Keratinocyte (primary cell): ENCODE results near the gene SCNN1A. TPM values are rescaled to one million over a fixed set of nuclear protein-coding genes. Genes with fewer than 3 reads are reported as not detected.

Experiments used
- DNase-seq: peaks from one replicate; pipeline ENCODE4 v3.0.0-alpha.2; 2011; ENCODE audit warnings: low read depth, missing footprints, low spot score
- FAIRE-seq: peaks from 2 replicates; lab custom pipeline; 2011; peaks lifted over from hg19 to GRCh38; lab: Jason Lieb, UNC
- H2AFZ ChIP-seq: 2 replicates; pipeline ENCODE4 v1.6.0; 2012; ENCODE audit warnings: low read length, control low read depth, inconsistent platforms; ENCODE audit not compliant: control insufficient read depth
- H3K27ac ChIP-seq: 2 replicates; pipeline ENCODE4 v1.5.1; 2011; ENCODE audit warnings: low read length; ENCODE audit not compliant: control insufficient read depth, insufficient read depth
- H3K27me3 ChIP-seq: 3 replicates; pipeline ENCODE4 v1.6.0; 2011; ENCODE audit warnings: low read length; ENCODE audit not compliant: control insufficient read depth, insufficient read depth; ENCODE audit errors: extremely low read depth
- H3K36me3 ChIP-seq, 2 experiments: 2 replicates in 1 of 2; 3 replicates in 1 of 2; pipeline ENCODE4 v1.5.1; 2011; ENCODE audit warnings: low read length in 2 of 2, mild to moderate bottlenecking in 1 of 2; ENCODE audit not compliant: control insufficient read depth in 2 of 2, insufficient read depth in 2 of 2; ENCODE audit errors: extremely low read depth in 1 of 2
- H3K4me1 ChIP-seq: 3 replicates; pipeline ENCODE4 v1.5.1; 2011; ENCODE audit warnings: low read length; ENCODE audit not compliant: control insufficient read depth, insufficient read depth; ENCODE audit errors: extremely low read depth
- H3K4me2 ChIP-seq: 3 replicates; pipeline ENCODE4 v1.6.0; 2011; ENCODE audit warnings: low read depth, low read length; ENCODE audit not compliant: control insufficient read depth, insufficient read depth; ENCODE audit errors: extremely low read depth
- H3K4me3 ChIP-seq, 3 experiments: fragments of 200-600 bp in 1 of 3; sonication (generic) in 1 of 3; 2 replicates in 2 of 3; 3 replicates in 1 of 3; pipeline ENCODE4 v1.5.1; 2011 to 2016; ENCODE audit warnings: low read length in 3 of 3, mild to moderate bottlenecking in 3 of 3, control low read depth in 2 of 3, inconsistent platforms in 1 of 3, low read depth in 1 of 3, mixed read lengths in 1 of 3, mixed run types in 1 of 3, moderate library complexity in 1 of 3; ENCODE audit not compliant: control insufficient read depth in 2 of 3, insufficient read depth in 2 of 3; ENCODE audit errors: extremely low read depth in 1 of 3
- H3K79me2 ChIP-seq: 2 replicates; pipeline ENCODE4 v1.6.0; 2012; ENCODE audit warnings: low read length; ENCODE audit not compliant: control insufficient read depth, insufficient read depth
- H3K9ac ChIP-seq: 3 replicates; pipeline ENCODE4 v1.6.0; 2011; ENCODE audit warnings: low read length; ENCODE audit not compliant: control insufficient read depth, insufficient read depth; ENCODE audit errors: extremely low read depth
- H3K9me1 ChIP-seq: 3 replicates; pipeline ENCODE4 v1.6.0; 2011; ENCODE audit warnings: low read length; ENCODE audit not compliant: control insufficient read depth, insufficient read depth; ENCODE audit errors: extremely low read depth
- H3K9me3 ChIP-seq: 2 replicates; pipeline ENCODE4 v1.5.1; 2012; ENCODE audit warnings: low read depth, low read length; ENCODE audit not compliant: control insufficient read depth
- H4K20me1 ChIP-seq: 3 replicates; pipeline ENCODE4 v1.6.0; 2011; ENCODE audit warnings: low read length; ENCODE audit not compliant: control insufficient read depth, insufficient read depth; ENCODE audit errors: extremely low read depth
- CTCF ChIP-seq, 3 experiments: IDR thresholded peaks in 1 of 3; conservative IDR thresholded peaks in 1 of 3; optimal IDR thresholded peaks in 1 of 3; 2 replicates in 2 of 3; 3 replicates in 1 of 3; pipeline versions ENCODE3 to v1.5.1; 2011; ENCODE audit warnings: low read length in 3 of 3, mild to moderate bottlenecking in 3 of 3, moderate library complexity in 2 of 3, control low read depth in 1 of 3, inconsistent platforms in 1 of 3; ENCODE audit not compliant: insufficient read depth in 2 of 3; ENCODE audit errors: extremely low read depth in 1 of 3
- EZH2 ChIP-seq: IDR thresholded peaks from one replicate; pipeline ENCODE4 v1.6.1; 2012; ENCODE audit warnings: inconsistent platforms, mild to moderate bottlenecking, low read length, moderate library complexity
- dilution Hi-C: fragments of 300-500 bp; cut with MboI; formaldehyde crosslinking; loops from one replicate; pipeline ENCODE4 v1.7.0; 2020; ENCODE audit warnings: low sequenced_read_pairs; ENCODE audit not compliant: extremely low pct_ligation_motif_present
- polyA plus RNA-seq, 5 experiments: library from polyadenylated mRNA; depleted of rRNA in 3 of 5; stranded (reverse) in 3 of 5; stranded (forward) in 1 of 5; unstranded in 1 of 5; fragments of >200 nt; gene quantifications; 1 replicate in 1 of 5; 2 replicates in 3 of 5; 3 replicates in 1 of 5; pipeline versions ENCODE4 v1.2.1 to v1.2.3, GENCODE V29; 2011 to 2012; ENCODE audit warnings: missing spikeins in 2 of 5, low read depth in 1 of 5, low replicate concordance in 1 of 5

Gene SCNN1A
- polyA plus RNA-seq, 1 donor (not counting 4 experiments of a cell fraction or from before 2014, with no cell fraction given) = 11.1 TPM

- no peaks in the 10 kb centered on the region for H3K9me3 ChIP-seq
- dilution Hi-C loops = no loop called here
- no peak for TF ChIP-seq EZH2
- no peak for TF ChIP-seq CTCF (optimal IDR thresholded peaks at IDR 0.05 in 1 of 3, IDR thresholded peaks at IDR 0.05 in 1 of 3, conservative IDR thresholded peaks at IDR 0.05 in 1 of 3; ENCODE audit: extremely low read depth in 1 of 3, insufficient read depth in 2 of 3, low read length in 3 of 3)
- no peak overlapping the region for H3K9ac ChIP-seq
- H3K4me3 ChIP-seq = no peak overlapping the region
- DNase-seq (no peak), FAIRE-seq (no peak)
- H4K20me1 ChIP-seq = no peaks in the 10 kb centered on the region
- H3K4me2 ChIP-seq = no peak overlapping the region
- H2AFZ ChIP-seq = no peak overlapping the region
- no peaks in the 10 kb centered on the region for H3K4me1 ChIP-seq
- H3K27ac ChIP-seq = no peak overlapping the region
- no peaks in the 10 kb centered on the region for H3K79me2 ChIP-seq
- no peaks in the 10 kb centered on the region for H3K36me3 ChIP-seq
- no peaks in the 10 kb centered on the region for H3K27me3 ChIP-seq
- H3K9me1 ChIP-seq = no peaks in the 10 kb centered on the region
These were observed 48.6 kb upstream of the SCNN1A start for GRCh38 chr12:6424008-6424347.

- H3K9ac ChIP-seq = no peak overlapping the region
- TF ChIP-seq EZH2 = no peak
- TF ChIP-seq CTCF (optimal IDR thresholded peaks at IDR 0.05 in 1 of 3, IDR thresholded peaks at IDR 0.05 in 1 of 3, conservative IDR thresholded peaks at IDR 0.05 in 1 of 3; ENCODE audit: extremely low read depth in 1 of 3, insufficient read depth in 2 of 3, low read length in 3 of 3) = peak; percentile 81 to 97 (median 86)
- dilution Hi-C loops = no loop called here
These were observed 48.1 kb upstream of the SCNN1A start for GRCh38 chr12:6423267-6424007.

More at GRCh38 chr12:6423267-6424007, 48.1 kb upstream of the SCNN1A start:
- H4K20me1 ChIP-seq = no peaks in the 10 kb centered on the region
- H3K4me1 ChIP-seq = no peaks in the 10 kb centered on the region
- no peaks in the 10 kb centered on the region for H3K27me3 ChIP-seq
- DNase-seq (peak; percentile 48), FAIRE-seq (peak; percentile 88)
- no peak overlapping the region for H3K4me3 ChIP-seq
- H3K4me2 ChIP-seq = no peak overlapping the region
- H3K27ac ChIP-seq = no peak overlapping the region
- no peaks in the 10 kb centered on the region for H3K9me1 ChIP-seq
- no peaks in the 10 kb centered on the region for H3K79me2 ChIP-seq
- no peaks in the 10 kb centered on the region for H3K36me3 ChIP-seq
- no peaks in the 10 kb centered on the region for H3K9me3 ChIP-seq
- no peak overlapping the region for H2AFZ ChIP-seq
